ENCODE results near the gene NUSAP1. TPM values are rescaled to one million over a fixed set of nuclear protein-coding genes. Genes with fewer than 3 reads are reported as not detected.

The NUSAP1 gene
- total RNA-seq, 2 experiments from 2014 or later: 293 to 411 TPM

- no peak overlapping the region for H3K4me2 ChIP-seq (ENCODE audit: low read length)
- DNase-seq (ENCODE audit: low spot score): no peak
- CTCF ChIA-PET (ENCODE audit: unreplicated experiment): no interaction called here
Observed at GRCh38 chr15:41387646-41388045, 55.0 kb downstream of the NUSAP1 start.

GRCh38 chr15:41392659-41393058 is 60.0 kb downstream of the NUSAP1 start:
- DNase-seq (ENCODE audit: low spot score): no peak
- no peaks in the 10 kb centered on the region for H4K20me1 ChIP-seq (ENCODE audit: insufficient read depth, low read length)
- H3K79me2 ChIP-seq (ENCODE audit: insufficient read depth, low read depth, low read length): no peaks in the 10 kb centered on the region
- POLR2A ChIA-PET: interaction anchor here (0.7 to 1.1 kb wide), 2 partner anchors 18 to 38 kb away, joined by 3 read pairs; no protein-coding TSS in a partner anchor
- no peak overlapping the region for H3K4me2 ChIP-seq (ENCODE audit: low read length)
- intact Hi-C loops (cut with micrococcal nuclease; ENCODE audit: unreplicated experiment): no loop called here
- TF ChIP-seq CTCF (conservative IDR thresholded peaks at IDR 0.05; ENCODE audit: low read length): no peak
- no peak for TF ChIP-seq EZH2phosphoT487 (IDR thresholded peaks at IDR 0.05; ENCODE audit: borderline replicate concordance, low read depth, low read length)
- no TSS peak for BruUV-seq (replicated peaks)
- H3K4me3 ChIP-seq (ENCODE audit: low read depth, low read length, poor library complexity, severe bottlenecking): no peak overlapping the region
- H3K36me3 ChIP-seq (ENCODE audit: insufficient read depth, low read length): peaks cover 43% of the 10 kb centered on the region
- no peaks in the 10 kb centered on the region for H3K9me3 ChIP-seq (ENCODE audit: low read length)
- H2AFZ ChIP-seq (ENCODE audit: low read length): no peak overlapping the region
- H3K9me2 ChIP-seq (ENCODE audit: insufficient read depth, low read length): no peaks in the 10 kb centered on the region
- peak overlapping the region; percentile 3 for H3K27ac ChIP-seq (ENCODE audit: low read depth, low read length, poor library complexity, severe bottlenecking)
- H3K4me1 ChIP-seq (ENCODE audit: insufficient read depth, low read length, poor library complexity, severe bottlenecking): peaks cover 25% of the 10 kb centered on the region
- CTCF ChIA-PET (ENCODE audit: unreplicated experiment): no interaction called here

More at GRCh38 chr15:41387646-41388045, 55.0 kb downstream of the NUSAP1 start:
- intact Hi-C loops (cut with micrococcal nuclease; ENCODE audit: unreplicated experiment): no loop called here
- Histone ChIP-seq H3K4me3 (ENCODE audit: low read depth, low read length, poor library complexity, severe bottlenecking) (no peak overlapping the region), H4K20me1 (ENCODE audit: insufficient read depth, low read length) (no peaks in the 10 kb centered on the region), H3K9me2 (ENCODE audit: insufficient read depth, low read length) (no peaks in the 10 kb centered on the region), H2AFZ (ENCODE audit: low read length) (no peak overlapping the region), H3K9me3 (ENCODE audit: low read length) (no peaks in the 10 kb centered on the region), H3K79me2 (ENCODE audit: insufficient read depth, low read depth, low read length) (no peaks in the 10 kb centered on the region), H3K27ac (ENCODE audit: low read depth, low read length, poor library complexity, severe bottlenecking) (no peak overlapping the region), H3K36me3 (ENCODE audit: insufficient read depth, low read length) (peaks cover 56% of the 10 kb centered on the region), H3K4me1 (ENCODE audit: insufficient read depth, low read length, poor library complexity, severe bottlenecking) (no peaks in the 10 kb centered on the region)
- BruUV-seq (replicated peaks): no TSS peak
- POLR2A ChIA-PET: interaction anchor here (0.6 to 0.7 kb wide), 3 partner anchors 37 to 268 kb away, joined by 3 to 5 read pairs (median 3); no protein-coding TSS in a partner anchor
- no peak for TF ChIP-seq EZH2phosphoT487 (IDR thresholded peaks at IDR 0.05; ENCODE audit: borderline replicate concordance, low read depth, low read length)
- TF ChIP-seq CTCF (conservative IDR thresholded peaks at IDR 0.05; ENCODE audit: low read length): no peak

GRCh38 chr15:41394924-41395323 is 62.2 kb downstream of the NUSAP1 start:
- POLR2A ChIA-PET: no interaction called here
- intact Hi-C loops (cut with micrococcal nuclease; ENCODE audit: unreplicated experiment): no loop called here
- BruUV-seq (replicated peaks): TSS peak; percentile 35
- no peaks in the 10 kb centered on the region for H3K79me2 ChIP-seq (ENCODE audit: insufficient read depth, low read depth, low read length)
- H4K20me1 ChIP-seq (ENCODE audit: insufficient read depth, low read length): no peaks in the 10 kb centered on the region
- CTCF ChIA-PET (ENCODE audit: unreplicated experiment): no interaction called here
- H3K27ac ChIP-seq (ENCODE audit: low read depth, low read length, poor library complexity, severe bottlenecking): peak overlapping the region; percentile 2
- H3K9me2 ChIP-seq (ENCODE audit: insufficient read depth, low read length): no peaks in the 10 kb centered on the region
- no peaks in the 10 kb centered on the region for H3K9me3 ChIP-seq (ENCODE audit: low read length)
- H2AFZ ChIP-seq (ENCODE audit: low read length): no peak overlapping the region
- no peak overlapping the region for H3K4me2 ChIP-seq (ENCODE audit: low read length)
- no peak for DNase-seq (ENCODE audit: low spot score)
- H3K4me1 ChIP-seq (ENCODE audit: insufficient read depth, low read length, poor library complexity, severe bottlenecking): peaks cover 25% of the 10 kb centered on the region
- H3K36me3 ChIP-seq (ENCODE audit: insufficient read depth, low read length): peaks cover 24% of the 10 kb centered on the region
- no peak for TF ChIP-seq EZH2phosphoT487 (IDR thresholded peaks at IDR 0.05; ENCODE audit: borderline replicate concordance, low read depth, low read length)
- TF ChIP-seq CTCF (conservative IDR thresholded peaks at IDR 0.05; ENCODE audit: low read length): no peak
- no peak overlapping the region for H3K4me3 ChIP-seq (ENCODE audit: low read depth, low read length, poor library complexity, severe bottlenecking)

Data from OCI-LY7 (cell line).